Subcutaneous adipose tissue (tissue), 4 donors: ENCODE measurements around the gene SLC16A5. TPM values are rescaled to one million over a fixed set of nuclear protein-coding genes. Genes with fewer than 3 reads are reported as not detected.

Experiments used
- total RNA-seq, 4 donors: library from RNA; depleted of rRNA; stranded (reverse); fragments of >200 nt; gene quantifications; one replicate each; pipeline ENCODE4 v1.1.0, GENCODE V29; 2016
- TF ChIP-seq, protein P1 (sequence below): fragments of 450-650 bp; IDR thresholded peaks from one replicate; pipeline ENCODE4 v1.5.1; 2016; ENCODE audit warnings: low read depth, mild to moderate bottlenecking, control low read depth, antibody characterized with exemption, moderate library complexity

SLC16A5 gene
- total RNA-seq, 4 donors from 2014 or later = 11.7 to 30.0 (median 13.2) TPM

DNA sequence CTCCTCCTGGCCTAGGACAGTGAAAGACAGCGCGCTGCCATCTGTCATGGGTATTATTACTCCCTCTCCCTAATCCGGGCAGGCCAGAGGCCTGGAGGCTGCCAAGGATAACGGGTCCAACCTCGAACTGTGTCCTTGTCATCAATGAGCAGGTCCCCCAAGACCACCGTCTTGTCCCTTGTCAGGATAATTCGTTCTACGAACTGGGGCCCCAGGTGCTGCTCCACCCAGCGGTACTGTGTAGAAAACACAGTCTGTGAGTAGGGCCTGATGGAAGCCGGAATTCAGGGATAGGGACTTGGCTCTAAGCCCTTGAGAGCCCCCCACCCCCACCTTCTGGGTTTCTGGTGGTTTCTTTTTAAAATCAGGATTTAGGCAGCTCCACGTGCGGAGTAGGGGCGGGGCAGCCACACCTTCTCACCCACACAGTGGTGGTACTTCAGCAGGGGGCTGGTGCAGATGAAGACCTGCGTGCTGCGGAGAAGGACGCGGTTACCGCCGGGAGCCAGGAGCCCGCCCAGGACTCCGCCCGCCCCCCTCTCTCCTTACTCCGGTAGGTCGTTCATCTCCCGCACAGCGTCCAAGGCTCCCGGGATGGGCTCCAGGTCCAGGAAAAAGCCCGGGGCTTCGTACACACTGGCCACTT, 43.0 kb downstream of the SLC16A5 start:
- TF ChIP-seq, protein P1, sequence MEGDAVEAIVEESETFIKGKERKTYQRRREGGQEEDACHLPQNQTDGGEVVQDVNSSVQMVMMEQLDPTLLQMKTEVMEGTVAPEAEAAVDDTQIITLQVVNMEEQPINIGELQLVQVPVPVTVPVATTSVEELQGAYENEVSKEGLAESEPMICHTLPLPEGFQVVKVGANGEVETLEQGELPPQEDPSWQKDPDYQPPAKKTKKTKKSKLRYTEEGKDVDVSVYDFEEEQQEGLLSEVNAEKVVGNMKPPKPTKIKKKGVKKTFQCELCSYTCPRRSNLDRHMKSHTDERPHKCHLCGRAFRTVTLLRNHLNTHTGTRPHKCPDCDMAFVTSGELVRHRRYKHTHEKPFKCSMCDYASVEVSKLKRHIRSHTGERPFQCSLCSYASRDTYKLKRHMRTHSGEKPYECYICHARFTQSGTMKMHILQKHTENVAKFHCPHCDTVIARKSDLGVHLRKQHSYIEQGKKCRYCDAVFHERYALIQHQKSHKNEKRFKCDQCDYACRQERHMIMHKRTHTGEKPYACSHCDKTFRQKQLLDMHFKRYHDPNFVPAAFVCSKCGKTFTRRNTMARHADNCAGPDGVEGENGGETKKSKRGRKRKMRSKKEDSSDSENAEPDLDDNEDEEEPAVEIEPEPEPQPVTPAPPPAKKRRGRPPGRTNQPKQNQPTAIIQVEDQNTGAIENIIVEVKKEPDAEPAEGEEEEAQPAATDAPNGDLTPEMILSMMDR = no peak

DNA sequence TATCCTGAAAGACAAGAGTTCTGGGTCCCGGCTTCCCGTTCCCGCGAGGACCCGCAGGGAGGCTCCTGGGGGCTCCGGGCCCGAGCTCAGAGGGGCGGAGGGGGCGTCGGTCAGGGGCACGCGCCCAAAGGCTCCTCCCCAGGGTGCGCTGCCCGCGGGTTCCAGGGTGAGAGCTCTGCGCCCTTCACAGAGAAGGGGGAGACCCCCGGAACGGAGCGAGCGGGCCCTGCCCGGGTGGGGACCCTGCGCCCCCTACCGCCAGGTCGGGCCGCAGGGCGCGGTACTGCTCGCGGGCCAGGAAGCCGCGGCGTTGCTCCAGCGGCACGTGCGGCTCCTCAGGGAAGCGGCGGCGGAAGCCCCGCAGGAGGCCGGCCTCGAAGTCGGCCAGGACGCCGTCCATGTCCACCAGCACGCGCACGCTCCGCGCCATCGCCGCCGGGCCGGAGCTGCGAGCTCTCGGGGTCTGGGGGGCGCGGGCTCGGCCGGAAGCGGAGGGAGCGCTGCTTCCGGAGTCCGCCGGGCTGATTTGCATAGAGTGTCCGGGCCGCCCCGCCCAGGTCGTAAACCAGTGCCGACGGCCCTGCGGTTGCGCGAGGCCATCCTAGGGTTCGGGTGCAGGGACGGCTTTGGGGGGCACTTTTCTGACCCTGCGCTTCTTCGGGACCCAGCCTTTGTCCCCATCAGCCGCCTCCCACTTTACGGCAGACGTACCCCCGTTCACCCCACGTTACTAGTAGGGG, 43.7 kb downstream of the SLC16A5 start, which contains the start of gene NT5C:
Gene NT5C (minus strand): TSS at position 465 of the 740 bp plus-strand sequence. CDS start 35 bp downstream, at position 430.
- TF ChIP-seq, protein P1 = no peak

DNA sequence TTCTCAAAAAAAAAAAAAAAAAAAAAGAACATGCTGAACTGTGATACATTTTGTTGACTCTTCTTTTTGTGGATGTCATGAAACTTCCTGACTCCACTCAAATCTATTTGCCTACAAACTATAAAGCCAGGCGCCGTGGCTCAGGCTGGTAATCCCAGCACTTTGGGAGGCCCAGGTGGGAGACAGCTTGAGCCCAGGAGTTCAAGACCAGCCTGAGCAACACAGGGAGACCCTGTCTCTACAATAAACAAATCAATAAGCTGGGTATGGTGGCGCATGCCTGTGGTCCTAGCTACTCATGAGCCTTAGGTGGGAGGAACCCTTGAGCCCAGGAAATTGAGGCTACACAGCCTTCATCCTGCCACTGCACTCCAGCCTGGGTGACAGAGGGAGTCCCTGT, 45.2 kb downstream of the SLC16A5 start:
- TF ChIP-seq, protein P1 = no peak

DNA sequence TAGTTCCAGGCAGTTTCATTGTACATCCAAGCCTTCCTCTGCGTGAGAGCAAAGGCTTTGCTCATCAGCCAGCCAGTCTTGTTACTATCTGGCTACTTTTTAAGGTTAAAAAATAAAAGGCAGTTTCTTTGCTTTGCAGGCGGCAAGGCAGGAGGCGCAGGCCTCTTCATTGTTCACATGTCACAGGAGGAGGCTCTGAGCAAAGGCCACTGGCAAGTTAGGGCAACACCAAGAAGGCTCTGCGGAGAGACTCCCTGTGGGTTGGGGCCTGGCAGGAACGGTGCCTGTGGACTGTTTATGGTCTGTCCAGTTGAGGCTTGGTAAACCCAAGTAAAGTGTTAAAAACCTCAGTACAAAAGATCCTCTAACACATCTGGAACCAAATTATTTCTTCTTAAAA, 47.7 kb downstream of the SLC16A5 start:
- TF ChIP-seq, protein P1 = no peak

DNA sequence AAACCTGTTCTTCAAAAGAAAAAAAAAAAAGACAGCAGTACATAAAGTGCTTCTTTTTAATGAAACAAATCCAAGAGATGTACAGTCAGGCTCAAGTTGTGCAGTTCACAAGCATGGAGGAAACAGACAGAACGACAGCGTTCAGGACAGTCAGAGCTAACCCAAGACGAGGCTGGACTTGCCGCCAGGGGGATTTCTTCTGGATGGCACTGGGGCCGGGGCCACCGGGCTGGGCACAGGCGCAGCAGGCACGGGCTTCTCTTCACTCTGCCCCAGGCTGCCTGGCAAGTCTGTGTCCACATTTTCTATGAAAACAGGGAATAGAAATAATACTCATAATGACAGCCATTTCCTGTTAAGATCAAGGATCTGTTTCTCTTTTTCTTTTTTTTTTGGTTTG, 48.2 kb downstream of the SLC16A5 start:
- TF ChIP-seq, protein P1 = no peak

DNA sequence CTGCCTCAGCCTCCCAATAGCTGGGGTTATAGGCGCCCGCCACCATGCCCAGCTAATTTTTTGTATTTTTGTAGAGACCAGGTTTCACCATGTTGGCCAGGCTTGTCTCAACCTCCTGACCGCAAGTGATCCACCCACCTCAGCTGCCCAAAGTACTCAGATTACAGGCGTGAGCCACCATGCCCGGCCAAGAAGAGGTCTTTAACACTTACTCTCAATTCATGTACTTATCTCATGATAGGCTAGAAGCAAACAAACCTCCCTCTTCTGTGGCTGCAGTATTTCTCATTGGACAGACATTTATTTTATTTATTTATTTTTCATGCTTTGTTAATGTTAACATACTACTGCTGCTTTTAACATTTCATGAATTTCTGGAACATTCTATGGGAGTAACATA, 50.8 kb downstream of the SLC16A5 start:
- TF ChIP-seq, protein P1 = no peak

DNA sequence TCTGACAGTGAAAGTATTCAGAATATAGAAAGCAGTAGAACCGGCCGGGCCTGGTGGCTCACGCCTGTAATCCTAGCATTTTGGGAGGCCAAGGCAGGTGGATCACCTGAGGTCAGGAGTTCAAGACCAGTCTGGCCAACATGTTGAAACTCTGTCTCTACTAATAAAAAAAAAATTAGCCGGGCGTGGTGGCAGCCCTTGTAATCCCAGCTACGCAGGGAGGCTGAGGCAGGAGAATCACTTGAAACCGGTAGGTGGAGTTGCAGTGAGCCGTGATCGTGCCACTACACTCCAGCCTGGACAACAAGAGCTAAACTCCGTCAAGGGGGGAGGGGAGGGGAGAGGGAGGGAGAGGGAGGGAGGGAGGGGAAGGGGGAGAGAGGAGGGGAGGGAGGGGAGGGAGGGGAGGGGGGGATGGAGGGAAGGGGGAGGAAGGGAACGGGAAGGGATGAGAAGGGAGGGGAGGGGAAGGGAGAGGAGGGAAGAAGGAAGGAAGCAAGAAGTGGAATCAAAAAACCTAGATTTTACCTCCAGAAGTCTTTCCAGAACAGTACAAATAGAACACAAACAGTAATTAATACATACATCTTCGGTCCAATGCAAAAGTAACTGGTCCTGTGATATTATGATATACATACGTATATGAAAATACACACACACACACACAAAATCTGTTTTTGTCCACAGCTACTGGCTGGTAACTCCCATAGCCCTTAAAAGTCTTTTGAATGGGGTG, 54.6 kb downstream of the SLC16A5 start:
- TF ChIP-seq, protein P1 = no peak
